RKO (cell line): ENCODE measurements around the gene TSPAN19.

Experiments used
- DNase-seq: peaks from one replicate; pipeline ENCODE4 v3.0.0-alpha.2; 2016; ENCODE audit warnings: low spot score

TSPAN19 gene

GRCh38 chr12:85000729-85001128 lies 35.3 kb downstream of the TSPAN19 start:
- no peak for DNase-seq

GRCh38 chr12:84998341-84998740 lies 37.7 kb downstream of the TSPAN19 start:
- DNase-seq: no peak

- no peak for DNase-seq
Observed at GRCh38 chr12:84996759-84997158, 39.3 kb downstream of the TSPAN19 start.

- DNase-seq: no peak
Observed at GRCh38 chr12:84995641-84996040, 40.4 kb downstream of the TSPAN19 start.

GRCh38 chr12:84994426-84994825 lies 41.7 kb downstream of the TSPAN19 start:
- DNase-seq: no peak

- DNase-seq: no peak
Observed at GRCh38 chr12:84986586-84986985, 49.5 kb downstream of the TSPAN19 start.

- DNase-seq: no peak
Observed at GRCh38 chr12:84986117-84986516, 50.0 kb downstream of the TSPAN19 start.

GRCh38 chr12:84983289-84983688 lies 52.8 kb downstream of the TSPAN19 start:
- DNase-seq: no peak

- no peak for DNase-seq
Observed at GRCh38 chr12:84982888-84983287, 53.2 kb downstream of the TSPAN19 start.

GRCh38 chr12:84978921-84979320 lies 57.2 kb downstream of the TSPAN19 start:
- no peak for DNase-seq

- DNase-seq: no peak
Observed at GRCh38 chr12:84976133-84976532, 59.9 kb downstream of the TSPAN19 start.

- no peak for DNase-seq
Observed at GRCh38 chr12:84974155-84974815, 61.8 kb downstream of the TSPAN19 start.

GRCh38 chr12:84973026-84973425 lies 63.1 kb downstream of the TSPAN19 start:
- no peak for DNase-seq

GRCh38 chr12:84969226-84969625 lies 66.9 kb downstream of the TSPAN19 start:
- DNase-seq: no peak
